HepG2 (cell line): ENCODE measurements around the gene CDT1. TPM values are rescaled to one million over a fixed set of nuclear protein-coding genes. Genes with fewer than 3 reads are reported as not detected.

ENCODE experiments used
- ATAC-seq: fragments of 200-7000 bp; cut with Tn5 transposase; 3 replicates; pipeline ENCODE4 v1.9.1; 2020; ENCODE audit warnings: mild to moderate bottlenecking, moderate library complexity
- BruUV-seq: library from RNA; stranded (reverse); fragments of 400-500 nt; replicated peaks from 2 replicates; lab custom pipeline; 2021; lab: Mats Ljungman, UMichigan
- CTCF ChIA-PET: fragments of 300-600 bp; formaldehyde crosslinking; extraction: SDS; loops from one replicate; lab custom pipeline; 2021; ENCODE audit warnings: low total read pairs, inconsistent platforms, low intra/inter-chr PET ratio; lab: Yijun Ruan, JAX
- POLR2A ChIA-PET: fragments of 350-600 bp; sonication (Branson Sonifier 250); formaldehyde crosslinking; loops from one replicate; lab custom pipeline; 2020; ENCODE audit warnings: antibody characterized with exemption, inconsistent platforms; lab: Yijun Ruan, JAX
- DNase-seq: peaks from one replicate; pipeline ENCODE4 v3.0.0-alpha.2; 2015; ENCODE audit warnings: low spot score
- FAIRE-seq: peaks from 3 replicates; lab custom pipeline; 2011; peaks lifted over from hg19 to GRCh38; lab: Jason Lieb, UNC
- H2AFZ ChIP-seq: one replicate; pipeline ENCODE4 v1.6.1; 2011; ENCODE audit warnings: low read length, inconsistent platforms
- H3K27ac ChIP-seq: fragments of 300-600 bp; 3 replicates; pipeline ENCODE4 v1.8.0; 2011; ENCODE audit warnings: mixed run types, mild to moderate bottlenecking, mixed read lengths, low read length, inconsistent platforms; ENCODE audit not compliant: insufficient read depth; ENCODE audit errors: extremely low read length
- H3K27me3 ChIP-seq, 2 experiments: fragments of 200-600 bp in 1 of 2; 2 replicates in 1 of 2; 3 replicates in 1 of 2; pipeline versions ENCODE4 v1.6.0 to v1.8.0; 2011; ENCODE audit warnings: low read length in 2 of 2, mild to moderate bottlenecking in 2 of 2, moderate library complexity in 2 of 2, inconsistent platforms in 1 of 2; ENCODE audit not compliant: insufficient read depth in 2 of 2, control insufficient read depth in 1 of 2
- H3K36me3 ChIP-seq, 2 experiments: fragments of 200-600 bp in 1 of 2; replicated peaks in 1 of 2; 2 replicates in 1 of 2; 3 replicates in 1 of 2; pipeline versions ENCODE4 v1.5.1 to v1.8.0; 2011; ENCODE audit warnings: low read length in 2 of 2, inconsistent platforms in 1 of 2; ENCODE audit not compliant: insufficient read depth in 2 of 2, control insufficient read depth in 1 of 2
- H3K4me1 ChIP-seq: 2 replicates; pipeline ENCODE4 v1.5.1; 2012; ENCODE audit warnings: low read length, inconsistent platforms; ENCODE audit not compliant: insufficient read depth
- H3K4me2 ChIP-seq: 2 replicates; pipeline ENCODE4 v1.6.0; 2011; ENCODE audit warnings: low read depth, low read length, inconsistent platforms
- H3K4me3 ChIP-seq, 3 experiments: fragments of 200-600 bp in 1 of 3; sonication (generic), shearing (Covaris generic) in 1 of 3; replicated peaks in 1 of 3; 2 replicates each; pipeline ENCODE4 v1.5.1; 2011 to 2016; ENCODE audit warnings: low read length in 3 of 3, inconsistent platforms in 2 of 3, low read depth in 2 of 3, mild to moderate bottlenecking in 2 of 3, control low read depth in 1 of 3, mixed read lengths in 1 of 3; ENCODE audit not compliant: insufficient read depth in 1 of 3
- H3K79me2 ChIP-seq: one replicate; pipeline ENCODE4 v1.6.1; 2011; ENCODE audit warnings: low read length, inconsistent platforms; ENCODE audit not compliant: insufficient read depth
- H3K9ac ChIP-seq: 2 replicates; pipeline ENCODE4 v1.6.0; 2011; ENCODE audit warnings: mild to moderate bottlenecking, low read depth, low read length, inconsistent platforms; ENCODE audit not compliant: insufficient read depth
- H3K9me3 ChIP-seq: 2 replicates; pipeline ENCODE4 v1.5.1; 2012; ENCODE audit warnings: mild to moderate bottlenecking, low read length
- H4K20me1 ChIP-seq: 2 replicates; pipeline ENCODE4 v1.6.0; 2011; ENCODE audit warnings: inconsistent platforms, mild to moderate bottlenecking, low read length, moderate library complexity; ENCODE audit not compliant: insufficient read depth
- AGO2 ChIP-seq: fragments of 200-400 bp; formaldehyde crosslinking; optimal IDR thresholded peaks from 2 replicates; pipeline ENCODE3; 2017; ENCODE audit warnings: mild to moderate bottlenecking, low read depth, low read length, moderate library complexity
- CEBPG ChIP-seq: IDR thresholded peaks from 2 replicates; pipeline ENCODE4 v1.6.1; 2016
- CREB1 ChIP-seq, 2 experiments: fragments of 450-650 bp in 1 of 2; IDR thresholded peaks; 2 replicates each; pipeline ENCODE4 v1.6.1; 2016 to 2017; ENCODE audit warnings: control low read depth in 1 of 2, mild to moderate bottlenecking in 1 of 2, missing compliant biosample characterization in 1 of 2, missing genetic modification characterization in 1 of 2
- DR1 ChIP-seq: sonication (generic); formaldehyde crosslinking; IDR thresholded peaks from 2 replicates; pipeline ENCODE4 v1.8.0; 2021; ENCODE audit warnings: mild to moderate bottlenecking, missing genetic modification reagents, inconsistent platforms
- FOSL2 ChIP-seq: sonication (generic); formaldehyde crosslinking; IDR thresholded peaks from 2 replicates; pipeline ENCODE4 v1.4.0; 2020; ENCODE audit warnings: missing genetic modification reagents
- MLLT10 ChIP-seq: sonication (generic); formaldehyde crosslinking; IDR thresholded peaks from 2 replicates; pipeline ENCODE4 v1.4.0; 2020; ENCODE audit warnings: missing genetic modification reagents
- PAF1 ChIP-seq: IDR thresholded peaks from 2 replicates; pipeline ENCODE4 v1.6.1; 2016; ENCODE audit warnings: missing genetic modification reagents, missing compliant biosample characterization
- PBX2 ChIP-seq: IDR thresholded peaks from 2 replicates; pipeline ENCODE4 v1.6.1; 2016; ENCODE audit warnings: control low read depth
- POLR2A ChIP-seq, 2 experiments: IDR thresholded peaks; 2 replicates each; pipeline ENCODE4 v1.6.1; 2011; ENCODE audit warnings: low read depth in 2 of 2, low read length in 2 of 2, mild to moderate bottlenecking in 1 of 2, moderate library complexity in 1 of 2; ENCODE audit not compliant: insufficient read depth in 1 of 2
- RNF2 ChIP-seq: fragments of 450-650 bp; conservative IDR thresholded peaks from 2 replicates; pipeline ENCODE4 v1.6.1; 2016; ENCODE audit warnings: low read depth
- SIX1 ChIP-seq: sonication (generic); formaldehyde crosslinking; IDR thresholded peaks from 2 replicates; pipeline ENCODE4 v1.4.0; 2020; ENCODE audit warnings: missing genetic modification reagents, borderline replicate concordance
- TARDBP ChIP-seq: sonication (generic); formaldehyde crosslinking; IDR thresholded peaks from 2 replicates; pipeline ENCODE4 v1.8.0; 2022; ENCODE audit warnings: mild to moderate bottlenecking, missing genetic modification reagents
- TP53 ChIP-seq: sonication (generic); formaldehyde crosslinking; conservative IDR thresholded peaks from 2 replicates; pipeline ENCODE4 v1.4.0; 2020; ENCODE audit warnings: missing genetic modification reagents
- ZC3H13 ChIP-seq: sonication (generic); formaldehyde crosslinking; IDR thresholded peaks from 2 replicates; pipeline ENCODE4 v1.8.1; 2023; ENCODE audit warnings: mild to moderate bottlenecking, missing genetic modification reagents, moderate library complexity
- ZNF253 ChIP-seq: sonication (generic); formaldehyde crosslinking; IDR thresholded peaks from 2 replicates; pipeline ENCODE4 v1.8.0; 2022; ENCODE audit warnings: mild to moderate bottlenecking, missing genetic modification reagents, borderline replicate concordance
- ZNF569 ChIP-seq: sonication (generic); formaldehyde crosslinking; IDR thresholded peaks from 2 replicates; pipeline ENCODE4 v1.5.0; 2020; ENCODE audit warnings: mild to moderate bottlenecking, missing genetic modification reagents, moderate library complexity, borderline replicate concordance
- ZNF589 ChIP-seq: sonication (generic); formaldehyde crosslinking; conservative IDR thresholded peaks from 2 replicates; pipeline ENCODE4 v1.8.0; 2022; ENCODE audit warnings: mild to moderate bottlenecking, moderate library complexity, missing genetic modification reagents
- ZNF709 ChIP-seq: sonication (generic); formaldehyde crosslinking; IDR thresholded peaks from 2 replicates; pipeline ENCODE4 v1.5.0; 2020; ENCODE audit warnings: mild to moderate bottlenecking, missing genetic modification reagents
- ZNF747 ChIP-seq: sonication (generic); formaldehyde crosslinking; IDR thresholded peaks from 2 replicates; pipeline ENCODE4 v1.8.1; 2023; ENCODE audit warnings: missing genetic modification reagents, mild to moderate bottlenecking, borderline replicate concordance
- WGBS: methylation state at CpG from one replicate; pipeline ENCODE4 v1.1.6; 2017; ENCODE audit warnings: low lambda C conversion rate; 5-methylcytosine and 5-hydroxymethylcytosine counted together
- in situ Hi-C: cut with HindIII; loops from 2 replicates; pipeline ENCODE4 v1.10.0; 2017; ENCODE audit warnings: low pct_unique_long_range_greater_than_20kb; ENCODE audit not compliant: extremely low pct_ligation_motif_present
- intact Hi-C: fragments of 100-400 bp; cut with micrococcal nuclease; formaldehyde crosslinking; loops from one replicate; pipeline ENCODE4 v1.10.0; 2022; ENCODE audit not compliant: unreplicated experiment
- polyA plus RNA-seq, 8 experiments: library from polyadenylated mRNA; depleted of rRNA in 3 of 8; stranded (reverse) in 7 of 8; unstranded in 1 of 8; fragments of >200 nt; fragmentation: Illumina TruSeq in 4 of 8; extraction: Trizol in 4 of 8; gene quantifications; 2 replicates each; pipeline versions ENCODE4 v1.2.1 to v1.2.3, GENCODE V29; 2011 to 2016; ENCODE audit warnings: low read depth in 4 of 8, missing spikeins in 1 of 8, mixed read lengths in 1 of 8; ENCODE audit not compliant: insufficient read depth in 1 of 8
- total RNA-seq, 5 experiments: library from RNA; depleted of rRNA; stranded (reverse); fragments of >200 nt; fragmentation: Illumina TruSeq; extraction: Trizol; gene quantifications; 2 replicates each; pipeline ENCODE4 v1.2.3, GENCODE V29; 2016; ENCODE audit warnings: low read depth in 1 of 5
- TF ChIP-seq, protein P1 (sequence below): sonication (generic); formaldehyde crosslinking; IDR thresholded peaks from 2 replicates; pipeline ENCODE4 v1.4.0; 2020; ENCODE audit warnings: mild to moderate bottlenecking, missing genetic modification reagents
- TF ChIP-seq, protein P2 (sequence below): sonication (generic); formaldehyde crosslinking; IDR thresholded peaks from 2 replicates; pipeline ENCODE4 v1.8.1; 2023; ENCODE audit warnings: mild to moderate bottlenecking, missing genetic modification reagents

Gene CDT1
- total and polyA plus RNA-seq, 2 of the 13 experiments (the other 11 are each of a cell fraction or from before 2014, with no cell fraction given) = 23.1 to 23.8 TPM

DNA sequence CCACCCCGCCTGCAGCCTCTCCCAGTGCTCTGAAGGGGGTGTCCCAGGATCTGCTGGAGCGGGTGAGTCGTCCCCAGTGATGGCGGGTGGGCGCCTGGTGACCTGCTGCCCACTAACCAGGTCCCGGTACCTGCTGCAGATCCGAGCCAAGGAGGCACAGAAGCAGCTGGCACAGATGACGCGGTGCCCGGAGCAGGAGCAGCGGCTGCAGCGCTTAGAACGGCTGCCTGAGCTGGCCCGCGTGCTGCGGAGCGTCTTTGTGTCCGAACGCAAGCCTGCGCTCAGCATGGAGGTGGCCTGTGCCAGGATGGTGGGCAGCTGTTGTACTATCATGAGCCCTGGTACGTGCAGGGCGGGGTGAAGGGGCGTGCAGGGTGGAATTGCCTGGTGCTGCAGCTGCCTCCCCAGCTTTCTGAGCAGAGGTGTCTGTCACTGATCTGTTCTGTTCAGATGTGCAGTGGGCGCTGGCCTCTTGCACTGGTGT lies 3.6 kb downstream of the CDT1 start:
- Histone ChIP-seq H3K4me1 (peaks cover 41% of the 10 kb centered on the region), H3K27me3 (no peaks in the 10 kb centered on the region), H3K4me2 (no peak overlapping the region), H2AFZ (no peak overlapping the region), H4K20me1 (peaks cover 14% of the 10 kb centered on the region; the same call in 1 of the 2 replicates), H3K36me3 (peaks cover 15 to 43% of the 10 kb centered on the region in 2 experiments), H3K27ac (no peak overlapping the region), H3K4me3 (no peak overlapping the region), H3K79me2 (peaks cover 35% of the 10 kb centered on the region), H3K9me3 (no peaks in the 10 kb centered on the region), H3K9ac (no peak overlapping the region)
- no TSS peak for BruUV-seq
- 97% methylated on average over 20 of the region's 24 CpGs for WGBS
- intact Hi-C loops = no loop called here
- no peak for FAIRE-seq
- no peak for ATAC-seq
- in situ Hi-C loops = no loop called here
- ChIA-PET CTCF (no interaction called here), POLR2A (interaction anchor here (1.4 kb wide), 1 partner anchor 48 kb away, joined by 4 read pairs; no protein-coding TSS in a partner anchor)
- DNase-seq = no peak
- TF ChIP-seq AGO2 (peak; percentile 96), TP53 (CRISPR knock-in tag) (no peak), ZNF569 (CRISPR knock-in tag) (no peak), ZNF589 (CRISPR knock-in tag) (no peak), SIX1 (no peak), PBX2 (CRISPR knock-in tag) (no peak), ZC3H13 (CRISPR knock-in tag) (0 out of 2 replicates have a peak, but pooled peaks have one; percentile 29), PAF1 (CRISPR knock-in tag) (peak; percentile 22; the same call in 1 of the 2 replicates), ZNF253 (CRISPR knock-in tag) (0 out of 2 replicates have a peak, but pooled peaks have one; percentile 28), FOSL2 (CRISPR knock-in tag) (0 out of 2 replicates have a peak, but pooled peaks have one; percentile 3), CEBPG (no peak), ZNF747 (CRISPR knock-in tag) (0 out of 2 replicates have a peak, but pooled peaks have one; percentile 22), MLLT10 (CRISPR knock-in tag) (no peak), POLR2A (IDR thresholded peaks at IDR 0.05; ENCODE audit: insufficient read depth in 1 of 2, low read depth in 2 of 2, low read length in 2 of 2) (peak in 1 of 2 experiments; percentile 9; a peak in 1 of 4 replicates), CREB1 (IDR thresholded peaks at IDR 0.05) (no peak), CREB1 (CRISPR knock-in tag; IDR thresholded peaks at IDR 0.05) (no peak), TARDBP (CRISPR knock-in tag) (0 out of 2 replicates have a peak, but pooled peaks have one; percentile 26), DR1 (CRISPR knock-in tag) (0 out of 2 replicates have a peak, but pooled peaks have one; percentile 8), RNF2 (no peak), ZNF709 (no peak)
- TF ChIP-seq, protein P1, sequence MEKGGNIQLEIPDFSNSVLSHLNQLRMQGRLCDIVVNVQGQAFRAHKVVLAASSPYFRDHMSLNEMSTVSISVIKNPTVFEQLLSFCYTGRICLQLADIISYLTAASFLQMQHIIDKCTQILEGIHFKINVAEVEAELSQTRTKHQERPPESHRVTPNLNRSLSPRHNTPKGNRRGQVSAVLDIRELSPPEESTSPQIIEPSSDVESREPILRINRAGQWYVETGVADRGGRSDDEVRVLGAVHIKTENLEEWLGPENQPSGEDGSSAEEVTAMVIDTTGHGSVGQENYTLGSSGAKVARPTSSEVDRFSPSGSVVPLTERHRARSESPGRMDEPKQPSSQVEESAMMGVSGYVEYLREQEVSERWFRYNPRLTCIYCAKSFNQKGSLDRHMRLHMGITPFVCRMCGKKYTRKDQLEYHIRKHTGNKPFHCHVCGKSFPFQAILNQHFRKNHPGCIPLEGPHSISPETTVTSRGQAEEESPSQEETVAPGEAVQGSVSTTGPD (CRISPR knock-in tag) = no peak
- TF ChIP-seq, protein P2, sequence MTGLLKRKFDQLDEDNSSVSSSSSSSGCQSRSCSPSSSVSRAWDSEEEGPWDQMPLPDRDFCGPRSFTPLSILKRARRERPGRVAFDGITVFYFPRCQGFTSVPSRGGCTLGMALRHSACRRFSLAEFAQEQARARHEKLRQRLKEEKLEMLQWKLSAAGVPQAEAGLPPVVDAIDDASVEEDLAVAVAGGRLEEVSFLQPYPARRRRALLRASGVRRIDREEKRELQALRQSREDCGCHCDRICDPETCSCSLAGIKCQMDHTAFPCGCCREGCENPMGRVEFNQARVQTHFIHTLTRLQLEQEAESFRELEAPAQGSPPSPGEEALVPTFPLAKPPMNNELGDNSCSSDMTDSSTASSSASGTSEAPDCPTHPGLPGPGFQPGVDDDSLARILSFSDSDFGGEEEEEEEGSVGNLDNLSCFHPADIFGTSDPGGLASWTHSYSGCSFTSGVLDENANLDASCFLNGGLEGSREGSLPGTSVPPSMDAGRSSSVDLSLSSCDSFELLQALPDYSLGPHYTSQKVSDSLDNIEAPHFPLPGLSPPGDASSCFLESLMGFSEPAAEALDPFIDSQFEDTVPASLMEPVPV (CRISPR knock-in tag) = 0 out of 2 replicates have a peak, but pooled peaks have one; percentile 58
